GM19324 (cell line): ENCODE data around the gene HDHD3.
"Not testable (repeated sequence)": the region's sequence is repeated elsewhere in the genome, so short reads cannot be mapped to it uniquely, and the experiment has no call there.

Experiments used
- ATAC-seq: cut with Tn5 transposase; IDR thresholded peaks from one replicate; pipeline ENCODE4 v1.9.1; 2021; ENCODE audit warnings: mild to moderate bottlenecking, moderate library complexity; ENCODE audit not compliant: unreplicated experiment, low FRiP score

Gene HDHD3

GRCh38 chr9:113368348-113368981 lies 8.3 kb downstream of the HDHD3 start:
- ATAC-seq, result no peak

DNA sequence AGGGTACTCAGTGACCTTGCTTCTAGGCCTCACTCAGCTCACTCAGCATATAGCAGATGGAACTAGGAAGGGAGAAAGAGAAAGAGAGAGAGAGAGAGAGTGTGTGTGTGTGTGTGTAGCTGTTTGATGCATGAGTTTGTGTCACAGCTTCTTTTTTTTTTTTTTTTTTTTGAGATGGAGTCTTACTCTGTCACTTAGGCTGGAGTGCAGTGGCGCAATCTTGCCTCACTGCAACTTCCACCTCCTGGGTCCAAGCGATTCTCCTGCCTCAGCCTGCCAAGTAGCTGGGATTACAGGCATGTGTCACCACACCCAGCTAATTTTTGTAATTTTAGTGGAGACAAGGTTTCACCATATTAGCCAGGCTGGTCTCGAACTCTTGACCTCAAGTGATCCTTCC lies 11.1 kb downstream of the HDHD3 start:
- ATAC-seq, result not testable (repeated sequence)

- ATAC-seq, result no peak
These were observed 11.8 kb downstream of the HDHD3 start for GRCh38 chr9:113364951-113365350.

GRCh38 chr9:113363336-113363735 lies 13.4 kb downstream of the HDHD3 start:
- ATAC-seq, result no peak

DNA sequence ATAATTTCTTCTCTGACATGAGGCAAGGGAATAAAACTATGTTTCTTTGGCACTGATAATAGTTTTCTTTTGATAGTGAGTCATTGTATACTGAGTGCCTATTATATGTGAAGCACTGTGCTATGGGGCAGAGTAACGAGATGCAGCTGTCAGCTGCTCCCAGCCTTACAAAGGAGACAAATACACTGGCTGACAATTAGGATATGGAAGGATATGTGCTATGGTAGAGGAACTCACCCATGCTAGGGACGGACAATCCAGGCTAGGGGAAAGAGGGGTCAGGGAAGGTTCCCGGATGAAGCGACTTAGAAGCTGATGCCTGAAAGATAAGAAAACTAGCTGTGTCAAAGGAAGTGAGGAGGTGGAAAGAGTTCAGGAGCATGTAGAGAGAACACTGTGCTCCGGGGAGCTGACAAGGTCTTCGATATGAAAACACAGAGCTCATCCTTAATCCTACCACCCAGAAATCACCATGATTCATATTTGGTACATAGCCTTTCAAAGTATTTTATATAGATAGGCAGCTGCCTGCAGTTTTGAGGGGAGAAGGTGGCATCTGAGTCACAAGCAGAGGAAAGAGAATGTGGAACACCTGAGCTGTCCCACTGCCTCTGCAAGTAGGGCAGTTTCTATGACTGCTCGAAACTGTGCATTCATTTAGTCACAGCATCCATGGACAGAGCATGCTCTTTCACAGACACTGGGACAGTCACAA lies 15.3 kb downstream of the HDHD3 start:
- no peak for ATAC-seq

DNA sequence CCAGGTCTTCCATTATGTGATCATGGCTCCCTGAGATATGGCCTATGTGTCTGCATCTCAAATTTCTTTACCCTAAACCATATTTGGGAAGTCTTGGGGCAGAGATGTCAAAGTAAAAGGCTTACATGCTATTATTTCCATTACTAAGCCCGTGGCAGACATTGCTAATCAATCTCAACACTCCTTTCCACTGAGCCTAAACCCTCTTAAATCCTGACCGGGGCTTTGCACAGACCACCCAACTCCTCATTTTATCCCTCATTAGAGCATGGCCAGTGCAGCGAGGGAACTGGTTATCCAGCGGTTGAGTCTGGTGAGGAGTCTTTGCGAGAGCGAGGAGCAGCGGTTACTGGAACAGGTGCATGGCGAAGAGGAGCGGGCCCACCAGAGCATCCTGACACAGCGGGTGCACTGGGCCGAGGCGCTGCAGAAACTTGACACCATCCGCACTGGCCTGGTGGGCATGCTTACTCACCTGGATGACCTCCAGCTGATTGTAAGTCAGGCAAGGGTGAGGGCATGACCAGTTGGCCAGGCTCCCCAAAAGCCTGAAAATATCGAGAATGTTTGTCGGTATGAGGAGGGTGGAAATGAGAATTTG lies 16.4 kb downstream of the HDHD3 start:
- no peak for ATAC-seq

GRCh38 chr9:113359385-113359784 lies 17.4 kb downstream of the HDHD3 start:
- no peak for ATAC-seq

DNA sequence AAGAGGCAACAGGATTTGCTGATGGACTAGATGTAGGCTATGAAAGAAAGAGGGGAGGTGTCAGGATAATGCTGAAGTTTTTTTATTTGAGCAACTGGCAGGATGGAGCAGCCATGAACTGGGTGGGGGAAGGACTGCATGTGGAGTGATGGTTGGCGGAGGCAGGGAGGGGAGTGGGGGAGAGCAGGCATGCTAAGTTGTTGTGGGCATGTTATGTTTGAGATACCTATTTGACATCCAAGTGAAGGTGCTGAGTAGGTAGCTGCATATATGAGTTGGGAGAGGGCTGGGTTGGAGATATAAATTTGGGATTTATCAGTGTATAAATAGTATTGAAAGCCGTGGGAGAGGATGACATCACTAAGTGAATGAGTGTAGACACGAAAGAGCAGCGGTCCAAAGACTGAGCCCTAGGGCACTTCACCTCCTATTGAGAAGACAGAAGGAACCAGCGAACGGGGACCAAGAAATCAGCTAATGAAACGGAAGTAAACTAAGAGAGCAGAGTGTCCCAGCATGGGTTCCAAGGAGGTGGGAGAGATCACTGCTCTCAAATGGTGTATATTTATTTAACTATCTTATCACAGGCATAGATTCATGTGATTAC lies 20.0 kb downstream of the HDHD3 start:
- no peak for ATAC-seq

DNA sequence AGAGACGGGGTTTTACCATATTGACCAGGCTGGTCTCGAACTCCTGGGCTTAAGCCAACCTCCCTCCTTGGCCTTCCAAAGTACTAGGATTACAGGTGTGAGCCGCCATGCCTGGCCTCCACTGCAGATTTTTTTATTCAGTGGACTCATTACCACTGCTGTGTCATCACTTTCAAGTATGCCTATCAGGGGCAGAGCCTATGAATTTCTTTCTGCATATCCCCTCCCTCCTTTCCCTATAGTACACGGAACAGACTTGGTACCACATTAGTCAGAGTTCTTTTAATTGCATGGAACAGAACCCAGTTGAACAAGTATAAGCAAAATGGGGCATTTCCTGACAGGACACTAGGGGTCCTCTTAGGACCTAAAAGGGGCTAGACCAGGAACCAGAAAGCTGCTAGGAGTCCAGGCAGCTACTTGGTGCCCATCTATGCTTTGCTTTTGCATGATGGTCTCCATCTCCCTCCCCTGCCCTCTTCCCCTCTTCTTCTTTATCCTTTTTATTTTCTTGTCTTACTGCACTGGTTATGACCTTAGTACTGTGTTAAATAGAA lies 21.7 kb downstream of the HDHD3 start:
- ATAC-seq, result no peak

GRCh38 chr9:113352411-113352810 lies 24.4 kb downstream of the HDHD3 start:
- ATAC-seq, result no peak

- ATAC-seq, result no peak
These were observed 24.8 kb downstream of the HDHD3 start for GRCh38 chr9:113352006-113352405.

DNA sequence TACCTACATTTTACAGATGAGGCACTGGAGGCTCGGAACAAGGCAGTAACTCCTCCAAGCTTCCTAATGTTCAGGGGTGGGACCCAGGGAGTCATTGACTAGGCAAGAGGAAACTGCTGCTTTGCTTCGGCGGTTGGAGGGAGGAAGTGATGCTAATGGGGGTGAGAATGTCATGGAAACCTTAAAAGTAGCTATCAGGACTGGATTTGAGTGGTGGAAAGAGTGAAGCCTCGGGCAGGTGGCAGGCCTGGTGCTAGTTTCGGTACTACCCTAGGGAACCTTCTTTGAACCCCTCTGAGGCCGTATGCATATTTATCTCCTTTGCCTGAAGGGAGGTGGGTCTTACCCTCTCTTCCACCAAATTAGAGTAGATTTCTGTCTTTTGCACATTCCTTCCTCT lies 25.8 kb downstream of the HDHD3 start:
- ATAC-seq, result no peak

GRCh38 chr9:113350107-113350661 lies 26.6 kb downstream of the HDHD3 start:
- no peak for ATAC-seq

GRCh38 chr9:113349445-113350094 lies 27.2 kb downstream of the HDHD3 start, which contains the start of gene BSPRY:
Gene BSPRY (plus strand): TSS chr9:113349541. CDS start chr9:113349580, 39 bp downstream.
- ATAC-seq, result no peak

GRCh38 chr9:113349066-113349444 lies 27.7 kb downstream of the HDHD3 start:
- ATAC-seq, result no peak

- ATAC-seq, result no peak
These were observed 28.3 kb downstream of the HDHD3 start for GRCh38 chr9:113348437-113348836.

- ATAC-seq, result no peak
These were observed 31.1 kb downstream of the HDHD3 start for GRCh38 chr9:113345671-113346070.

- ATAC-seq, result no peak
These were observed 31.6 kb downstream of the HDHD3 start for GRCh38 chr9:113345190-113345589.

GRCh38 chr9:113343732-113344231 lies 33.0 kb downstream of the HDHD3 start:
- no peak for ATAC-seq
